IMR-90 (cell line): Measurements from ENCODE around the gene NAV2.

ENCODE experiments used
- BHLHE40 ChIP-seq: fragments of 150-350 bp; IDR thresholded peaks from 2 replicates; pipeline ENCODE4 v1.6.1; 2016; ENCODE audit warnings: mild to moderate bottlenecking, low read depth, low read length
- FOS ChIP-seq: fragments of 150-350 bp; IDR thresholded peaks from 2 replicates; pipeline ENCODE4 v1.6.1; 2016; ENCODE audit warnings: low read depth, low read length
- MXI1 ChIP-seq: IDR thresholded peaks from 2 replicates; pipeline ENCODE4 v1.6.1; 2012; ENCODE audit warnings: low read depth, mild to moderate bottlenecking, low read length, moderate library complexity, borderline replicate concordance
- NFE2L2 ChIP-seq: fragments of 150-350 bp; IDR thresholded peaks from 2 replicates; pipeline ENCODE4 v1.6.1; 2016; ENCODE audit warnings: low read depth, mild to moderate bottlenecking, low read length
- POLR2A ChIP-seq: IDR thresholded peaks from 2 replicates; pipeline ENCODE4 v1.6.1; 2012; ENCODE audit warnings: mild to moderate bottlenecking, low read depth, low read length
- RAD21 ChIP-seq: IDR thresholded peaks from 2 replicates; pipeline ENCODE4 v1.6.1; 2012; ENCODE audit warnings: low read length, improper control_type of control experiment
- SMC3 ChIP-seq: fragments of 150-350 bp; IDR thresholded peaks from 2 replicates; pipeline ENCODE4 v1.6.1; 2016; ENCODE audit warnings: low read depth, mild to moderate bottlenecking, antibody characterized with exemption, low read length, moderate library complexity
- TF ChIP-seq, protein P1 (sequence below): conservative IDR thresholded peaks from 2 replicates; pipeline ENCODE4 v1.5.1; 2012; ENCODE audit warnings: mild to moderate bottlenecking, low read depth, low read length, improper control_type of control experiment
- TF ChIP-seq, protein P2 (sequence below): fragments of 150-350 bp; IDR thresholded peaks from 2 replicates; pipeline ENCODE4 v1.6.1; 2017; ENCODE audit warnings: mild to moderate bottlenecking, antibody characterized with exemption, low read length, low read depth

DNA sequence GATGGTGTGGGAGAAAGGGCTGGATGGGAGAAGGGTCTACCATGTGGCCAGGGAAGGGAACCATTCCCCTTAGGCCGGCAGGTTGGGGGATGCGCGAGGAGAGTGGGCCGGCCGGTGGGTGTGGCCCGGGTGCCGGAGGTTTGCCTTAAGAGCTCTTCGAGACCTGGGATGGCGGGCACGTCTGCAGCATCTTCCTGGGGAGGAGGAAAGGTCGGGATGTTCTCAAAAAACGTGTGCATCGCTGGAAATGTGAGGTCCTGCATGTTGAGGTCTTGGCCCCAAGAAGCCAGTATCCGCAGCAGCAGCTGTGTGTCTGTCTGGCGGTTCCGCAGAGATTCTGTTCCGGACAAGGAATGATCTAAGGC is 1.4 kb downstream of the NAV2 start:
- TF ChIP-seq, protein P1, sequence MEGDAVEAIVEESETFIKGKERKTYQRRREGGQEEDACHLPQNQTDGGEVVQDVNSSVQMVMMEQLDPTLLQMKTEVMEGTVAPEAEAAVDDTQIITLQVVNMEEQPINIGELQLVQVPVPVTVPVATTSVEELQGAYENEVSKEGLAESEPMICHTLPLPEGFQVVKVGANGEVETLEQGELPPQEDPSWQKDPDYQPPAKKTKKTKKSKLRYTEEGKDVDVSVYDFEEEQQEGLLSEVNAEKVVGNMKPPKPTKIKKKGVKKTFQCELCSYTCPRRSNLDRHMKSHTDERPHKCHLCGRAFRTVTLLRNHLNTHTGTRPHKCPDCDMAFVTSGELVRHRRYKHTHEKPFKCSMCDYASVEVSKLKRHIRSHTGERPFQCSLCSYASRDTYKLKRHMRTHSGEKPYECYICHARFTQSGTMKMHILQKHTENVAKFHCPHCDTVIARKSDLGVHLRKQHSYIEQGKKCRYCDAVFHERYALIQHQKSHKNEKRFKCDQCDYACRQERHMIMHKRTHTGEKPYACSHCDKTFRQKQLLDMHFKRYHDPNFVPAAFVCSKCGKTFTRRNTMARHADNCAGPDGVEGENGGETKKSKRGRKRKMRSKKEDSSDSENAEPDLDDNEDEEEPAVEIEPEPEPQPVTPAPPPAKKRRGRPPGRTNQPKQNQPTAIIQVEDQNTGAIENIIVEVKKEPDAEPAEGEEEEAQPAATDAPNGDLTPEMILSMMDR: no peak
- TF ChIP-seq SMC3: no peak
- TF ChIP-seq POLR2A: no peak
- TF ChIP-seq RAD21: no peak
- no peak for TF ChIP-seq BHLHE40
- TF ChIP-seq FOS: no peak
- no peak for TF ChIP-seq NFE2L2
- no peak for TF ChIP-seq MXI1
- TF ChIP-seq, protein P2, sequence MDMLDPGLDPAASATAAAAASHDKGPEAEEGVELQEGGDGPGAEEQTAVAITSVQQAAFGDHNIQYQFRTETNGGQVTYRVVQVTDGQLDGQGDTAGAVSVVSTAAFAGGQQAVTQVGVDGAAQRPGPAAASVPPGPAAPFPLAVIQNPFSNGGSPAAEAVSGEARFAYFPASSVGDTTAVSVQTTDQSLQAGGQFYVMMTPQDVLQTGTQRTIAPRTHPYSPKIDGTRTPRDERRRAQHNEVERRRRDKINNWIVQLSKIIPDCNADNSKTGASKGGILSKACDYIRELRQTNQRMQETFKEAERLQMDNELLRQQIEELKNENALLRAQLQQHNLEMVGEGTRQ: no peak
